HG03159 (cell line): Measurements from ENCODE around the gene TMEM39B.
"Not testable (repeated sequence)": the region's sequence is repeated elsewhere in the genome, so short reads cannot be mapped to it uniquely, and the experiment has no call there.

Source experiments
- ATAC-seq: cut with Tn5 transposase; IDR thresholded peaks from one replicate; pipeline ENCODE4 v1.9.1; 2021; ENCODE audit warnings: mild to moderate bottlenecking, moderate library complexity; ENCODE audit not compliant: unreplicated experiment

The TMEM39B gene

GRCh38 chr1:32072622-32073298 is at the start of gene TMEM39B:
TSS of gene TMEM39B (plus strand) at chr1:32072939. CDS start at chr1:32073048, 109 bp downstream.
- peak; percentile 86 for ATAC-seq

- ATAC-seq: no peak
These were observed 49.4 kb upstream of the TMEM39B start for GRCh38 chr1:32023351-32023750.

GRCh38 chr1:32025515-32025914 is 47.2 kb upstream of the TMEM39B start:
- no peak for ATAC-seq

GRCh38 chr1:32028746-32029145 is 44.0 kb upstream of the TMEM39B start:
- no peak for ATAC-seq

- no peak for ATAC-seq
These were observed 41.0 kb upstream of the TMEM39B start for GRCh38 chr1:32031578-32032274.

- ATAC-seq: no peak
These were observed 40.5 kb upstream of the TMEM39B start for GRCh38 chr1:32032275-32032615.

GRCh38 chr1:32035119-32035518 is 37.6 kb upstream of the TMEM39B start:
- no peak for ATAC-seq

- ATAC-seq: no peak
These were observed 32.0 kb upstream of the TMEM39B start for GRCh38 chr1:32040711-32041110.

- ATAC-seq: no peak
These were observed 30.4 kb upstream of the TMEM39B start for GRCh38 chr1:32042330-32042729.

GRCh38 chr1:32044234-32044633 is 28.5 kb upstream of the TMEM39B start:
- ATAC-seq: no peak

GRCh38 chr1:32045772-32046171 is 27.0 kb upstream of the TMEM39B start:
- ATAC-seq: no peak

- no peak for ATAC-seq
These were observed 25.0 kb upstream of the TMEM39B start for GRCh38 chr1:32047701-32048100.

- no peak for ATAC-seq
These were observed 24.3 kb upstream of the TMEM39B start for GRCh38 chr1:32048440-32048839.

- ATAC-seq: no peak
These were observed 21.0 kb upstream of the TMEM39B start for GRCh38 chr1:32051706-32052105.

- ATAC-seq: no peak
These were observed 19.9 kb upstream of the TMEM39B start for GRCh38 chr1:32052887-32053286.

- ATAC-seq: no peak
These were observed 17.3 kb upstream of the TMEM39B start for GRCh38 chr1:32055416-32055815.

- no peak for ATAC-seq
These were observed 16.1 kb upstream of the TMEM39B start for GRCh38 chr1:32056598-32056997.

- ATAC-seq: no peak
These were observed 11.8 kb upstream of the TMEM39B start for GRCh38 chr1:32060914-32061313.

- ATAC-seq: no peak
These were observed 9.9 kb upstream of the TMEM39B start for GRCh38 chr1:32062867-32063230.

- no peak for ATAC-seq
These were observed 9.5 kb upstream of the TMEM39B start for GRCh38 chr1:32063261-32063681.

- not testable (repeated sequence) for ATAC-seq
These were observed 6.9 kb upstream of the TMEM39B start for GRCh38 chr1:32065613-32066488.

GRCh38 chr1:32066489-32066873 is 6.3 kb upstream of the TMEM39B start:
- ATAC-seq: no peak
